SW 1271 (cell line): ENCODE data around the gene ADSL.

Source experiments
- DNase-seq, 2 experiments: peaks; one replicate each; lab custom pipeline; 2025; lab: John Stamatoyannopoulos, UW

ADSL gene

GRCh38 chr22:40328546-40329456 lies 17.5 kb upstream of the ADSL start:
- no peak for DNase-seq

GRCh38 chr22:40329466-40329865 lies 16.8 kb upstream of the ADSL start:
- no peak for DNase-seq

GRCh38 chr22:40330086-40330485 lies 16.2 kb upstream of the ADSL start:
- no peak for DNase-seq

- no peak for DNase-seq
Observed at GRCh38 chr22:40330615-40331014, 15.7 kb upstream of the ADSL start.

GRCh38 chr22:40331706-40332105 lies 14.6 kb upstream of the ADSL start:
- DNase-seq = no peak

- no peak for DNase-seq
Observed at GRCh38 chr22:40332319-40332781, 13.9 kb upstream of the ADSL start.

GRCh38 chr22:40334060-40334459 lies 12.2 kb upstream of the ADSL start:
- no peak for DNase-seq

GRCh38 chr22:40334899-40335298 lies 11.4 kb upstream of the ADSL start:
- DNase-seq = no peak

GRCh38 chr22:40335358-40335757 lies 10.9 kb upstream of the ADSL start:
- DNase-seq = no peak

GRCh38 chr22:40340044-40340443 lies 6.3 kb upstream of the ADSL start:
- no peak for DNase-seq

- DNase-seq = no peak
Observed at GRCh38 chr22:40341604-40342003, 4.7 kb upstream of the ADSL start.

GRCh38 chr22:40342521-40342920 lies 3.8 kb upstream of the ADSL start:
- DNase-seq = no peak

- DNase-seq = no peak
Observed at GRCh38 chr22:40345271-40345670, 1.0 kb upstream of the ADSL start.

- DNase-seq = peak in 1 of 2 experiments; percentile 38
Observed at GRCh38 chr22:40345815-40346184, 500 bp upstream of the ADSL start.

GRCh38 chr22:40347300-40347699 lies 1.0 kb downstream of the ADSL start:
- no peak for DNase-seq

GRCh38 chr22:40348025-40348658 lies 1.8 kb downstream of the ADSL start:
- DNase-seq = peak in 1 of 2 experiments; percentile 52

- DNase-seq = no peak
Observed at GRCh38 chr22:40352763-40353162, 6.5 kb downstream of the ADSL start.

GRCh38 chr22:40361100-40361499 lies 14.8 kb downstream of the ADSL start:
- DNase-seq = no peak

GRCh38 chr22:40363059-40363458 lies 16.8 kb downstream of the ADSL start:
- no peak for DNase-seq

- no peak for DNase-seq
Observed at GRCh38 chr22:40364431-40364830, 18.1 kb downstream of the ADSL start.

- no peak for DNase-seq
Observed at GRCh38 chr22:40366068-40366467, 19.8 kb downstream of the ADSL start.

GRCh38 chr22:40367342-40367741 lies 21.0 kb downstream of the ADSL start:
- DNase-seq = no peak

GRCh38 chr22:40368016-40368415 lies 21.7 kb downstream of the ADSL start:
- no peak for DNase-seq
